GM19438 (cell line): ENCODE measurements around the gene LRTM2.
"Not testable (repeated sequence)": the region's sequence is repeated elsewhere in the genome, so short reads cannot be mapped to it uniquely, and the experiment has no call there.

Source experiments
- ATAC-seq: cut with Tn5 transposase; IDR thresholded peaks from one replicate; pipeline ENCODE4 v1.9.1; 2021; ENCODE audit warnings: low read depth; ENCODE audit not compliant: unreplicated experiment

Gene LRTM2

GRCh38 chr12:1810201-1810930, 10.0 kb upstream of the LRTM2 start:
- no peak for ATAC-seq

- no peak for ATAC-seq
Measured at GRCh38 chr12:1810931-1811280, 9.5 kb upstream of the LRTM2 start.

- ATAC-seq = no peak
Measured at GRCh38 chr12:1811281-1811947, 9.0 kb upstream of the LRTM2 start.

GRCh38 chr12:1811948-1812291, 8.4 kb upstream of the LRTM2 start:
- ATAC-seq = no peak

GRCh38 chr12:1812650-1813302, 7.6 kb upstream of the LRTM2 start:
- no peak for ATAC-seq

GRCh38 chr12:1814266-1814665, 6.1 kb upstream of the LRTM2 start:
- ATAC-seq = no peak

- no peak for ATAC-seq
Measured at GRCh38 chr12:1815108-1815507, 5.3 kb upstream of the LRTM2 start.

GRCh38 chr12:1815814-1816729, 4.3 kb upstream of the LRTM2 start:
- no peak for ATAC-seq

GRCh38 chr12:1816730-1817348, 3.5 kb upstream of the LRTM2 start:
- no peak for ATAC-seq

GRCh38 chr12:1817928-1818327, 2.4 kb upstream of the LRTM2 start:
- not testable (repeated sequence) for ATAC-seq

GRCh38 chr12:1819050-1819449, 1.3 kb upstream of the LRTM2 start:
- no peak for ATAC-seq

- no peak for ATAC-seq
Measured at GRCh38 chr12:1819571-1819970, 794 bp upstream of the LRTM2 start.

GRCh38 chr12:1820896-1821291, 529 bp downstream of the LRTM2 start:
- no peak for ATAC-seq

- no peak for ATAC-seq
Measured at GRCh38 chr12:1821805-1822204, 1.4 kb downstream of the LRTM2 start.

- no peak for ATAC-seq
Measured at GRCh38 chr12:1822699-1823098, 2.3 kb downstream of the LRTM2 start.

GRCh38 chr12:1823237-1823636, 2.9 kb downstream of the LRTM2 start:
- no peak for ATAC-seq

GRCh38 chr12:1825382-1826102, 5.2 kb downstream of the LRTM2 start:
- ATAC-seq = no peak

GRCh38 chr12:1826401-1826800, 6.0 kb downstream of the LRTM2 start:
- ATAC-seq = no peak

GRCh38 chr12:1826867-1827705, 6.7 kb downstream of the LRTM2 start:
- ATAC-seq = no peak
